Testis (tissue), 2 donors: Measurements from ENCODE around the gene NDOR1.

Source experiments
- POLR2A ChIP-seq: fragments of 450-650 bp; IDR thresholded peaks from one replicate; pipeline ENCODE4 v1.6.1; 2017; ENCODE audit warnings: antibody characterized with exemption, mild to moderate bottlenecking, moderate library complexity
- TF ChIP-seq, protein P1 (sequence below), 3 experiments: fragments of 450-650 bp in 2 of 3; fragments of 200-600 bp in 1 of 3; sonication (generic) in 1 of 3; IDR thresholded peaks; one replicate each; pipeline ENCODE4 v1.5.1; 2016 to 2019; ENCODE audit warnings: antibody characterized with exemption in 3 of 3, mild to moderate bottlenecking in 2 of 3, moderate library complexity in 1 of 3

DNA sequence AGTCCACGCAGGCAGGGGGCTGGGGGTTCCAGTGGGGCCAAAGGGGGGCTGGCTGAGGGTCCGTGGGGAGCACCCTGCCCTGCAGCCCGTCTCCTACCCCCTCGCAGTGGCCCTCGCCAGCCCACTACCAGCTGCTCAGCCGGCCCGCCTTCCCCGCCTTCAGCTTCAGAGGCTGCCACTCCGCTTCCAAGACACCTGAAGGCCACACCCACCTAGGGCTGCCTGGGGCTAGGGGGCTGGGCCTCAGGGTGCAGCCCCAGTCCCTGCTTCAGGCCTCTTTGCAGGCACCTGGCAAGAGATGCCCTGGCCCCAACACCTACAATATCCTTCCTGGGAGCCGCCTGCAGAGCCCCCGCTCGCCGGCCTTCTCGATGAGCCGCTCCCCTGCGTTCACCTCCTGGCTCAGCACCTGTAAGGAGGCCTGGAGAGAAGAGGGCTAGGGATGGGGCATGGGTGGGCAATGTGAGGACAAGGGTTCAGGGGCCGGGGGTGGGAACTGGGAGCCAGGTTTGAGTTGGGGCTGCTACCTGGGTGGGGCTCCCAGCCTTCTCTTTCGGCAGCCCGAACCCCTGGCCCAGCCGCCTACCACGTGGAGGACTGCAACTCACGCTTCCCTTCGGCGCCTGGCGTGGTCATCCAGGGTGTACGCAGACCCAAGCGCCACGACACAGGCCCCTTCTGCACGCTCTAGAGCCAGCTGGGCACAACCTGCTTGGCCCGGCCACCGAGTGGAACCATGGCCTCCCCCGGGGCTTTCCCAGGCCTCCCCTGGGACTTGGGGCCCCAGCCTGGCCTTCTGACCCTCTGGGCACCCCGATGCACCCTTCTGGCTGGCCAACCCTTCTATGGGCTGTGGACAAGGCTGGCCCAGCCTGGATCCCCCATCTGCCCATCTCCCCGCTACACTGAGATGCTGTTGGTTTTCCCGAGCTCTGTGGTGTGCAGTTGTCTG, 47.3 kb downstream of the NDOR1 start:
- TF ChIP-seq, protein P1, sequence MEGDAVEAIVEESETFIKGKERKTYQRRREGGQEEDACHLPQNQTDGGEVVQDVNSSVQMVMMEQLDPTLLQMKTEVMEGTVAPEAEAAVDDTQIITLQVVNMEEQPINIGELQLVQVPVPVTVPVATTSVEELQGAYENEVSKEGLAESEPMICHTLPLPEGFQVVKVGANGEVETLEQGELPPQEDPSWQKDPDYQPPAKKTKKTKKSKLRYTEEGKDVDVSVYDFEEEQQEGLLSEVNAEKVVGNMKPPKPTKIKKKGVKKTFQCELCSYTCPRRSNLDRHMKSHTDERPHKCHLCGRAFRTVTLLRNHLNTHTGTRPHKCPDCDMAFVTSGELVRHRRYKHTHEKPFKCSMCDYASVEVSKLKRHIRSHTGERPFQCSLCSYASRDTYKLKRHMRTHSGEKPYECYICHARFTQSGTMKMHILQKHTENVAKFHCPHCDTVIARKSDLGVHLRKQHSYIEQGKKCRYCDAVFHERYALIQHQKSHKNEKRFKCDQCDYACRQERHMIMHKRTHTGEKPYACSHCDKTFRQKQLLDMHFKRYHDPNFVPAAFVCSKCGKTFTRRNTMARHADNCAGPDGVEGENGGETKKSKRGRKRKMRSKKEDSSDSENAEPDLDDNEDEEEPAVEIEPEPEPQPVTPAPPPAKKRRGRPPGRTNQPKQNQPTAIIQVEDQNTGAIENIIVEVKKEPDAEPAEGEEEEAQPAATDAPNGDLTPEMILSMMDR (IDR thresholded peaks at IDR 0.05) = no peak
- no peak for TF ChIP-seq POLR2A
